ENCODE results near the gene KRT39.

DNA sequence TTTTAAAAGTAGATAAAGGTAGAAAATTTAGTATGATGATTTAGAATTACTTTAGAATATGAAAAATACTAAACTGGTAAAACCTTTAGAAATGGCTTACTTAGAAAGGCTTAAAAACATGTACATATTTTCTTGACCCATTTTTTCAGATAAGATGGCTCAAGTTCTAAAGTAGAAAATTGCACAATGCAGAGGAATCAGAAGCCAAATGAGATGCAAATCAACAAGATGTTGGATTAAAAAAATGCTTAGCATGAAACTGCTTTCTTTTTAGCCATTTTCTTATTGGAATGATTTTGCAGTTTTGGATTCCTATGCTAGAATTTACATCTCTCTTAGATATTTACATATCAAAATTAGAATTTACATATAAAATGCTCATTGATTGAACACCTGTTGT lies 43.7 kb upstream of the KRT39 start:
- TF ChIP-seq POLR2A (IDR thresholded peaks at IDR 0.05; ENCODE audit: low read length) (no peak), GATA1 (IDR thresholded peaks at IDR 0.05; ENCODE audit: low read depth, low read length) (no peak)
